Ovary (tissue), 3 donors: ENCODE data around the gene OR5AU1.

ENCODE experiments used
- CTCF ChIP-seq, 3 donors: fragments of 450-650 bp in 2 of 3; fragments of 200-600 bp in 1 of 3; IDR thresholded peaks; one replicate each; pipeline versions ENCODE4 v1.5.1 to v1.8.0; 2016 to 2022; ENCODE audit warnings: antibody characterized with exemption in 3 of 3, mild to moderate bottlenecking in 1 of 3
- POLR2A ChIP-seq: fragments of 450-650 bp; IDR thresholded peaks from one replicate; pipeline ENCODE4 v1.6.1; 2017; ENCODE audit warnings: antibody characterized with exemption, mild to moderate bottlenecking, moderate library complexity
- donor health status: DM: no; HTN: no; CAD: no.

- no peak for TF ChIP-seq CTCF (IDR thresholded peaks at IDR 0.05)
- TF ChIP-seq POLR2A = no peak
Measured at GRCh38 chr14:21162081-21162480, 6.2 kb upstream of the OR5AU1 start.
